GM21717 (cell line): Measurements from ENCODE around the gene MAST3.
"Not testable (repeated sequence)": the region's sequence is repeated elsewhere in the genome, so short reads cannot be mapped to it uniquely, and the experiment has no call there.

Experiments used
- ATAC-seq: cut with Tn5 transposase; IDR thresholded peaks from one replicate; pipeline ENCODE4 v1.9.1; 2021; ENCODE audit warnings: mild to moderate bottlenecking, moderate library complexity; ENCODE audit not compliant: unreplicated experiment

The MAST3 gene

DNA sequence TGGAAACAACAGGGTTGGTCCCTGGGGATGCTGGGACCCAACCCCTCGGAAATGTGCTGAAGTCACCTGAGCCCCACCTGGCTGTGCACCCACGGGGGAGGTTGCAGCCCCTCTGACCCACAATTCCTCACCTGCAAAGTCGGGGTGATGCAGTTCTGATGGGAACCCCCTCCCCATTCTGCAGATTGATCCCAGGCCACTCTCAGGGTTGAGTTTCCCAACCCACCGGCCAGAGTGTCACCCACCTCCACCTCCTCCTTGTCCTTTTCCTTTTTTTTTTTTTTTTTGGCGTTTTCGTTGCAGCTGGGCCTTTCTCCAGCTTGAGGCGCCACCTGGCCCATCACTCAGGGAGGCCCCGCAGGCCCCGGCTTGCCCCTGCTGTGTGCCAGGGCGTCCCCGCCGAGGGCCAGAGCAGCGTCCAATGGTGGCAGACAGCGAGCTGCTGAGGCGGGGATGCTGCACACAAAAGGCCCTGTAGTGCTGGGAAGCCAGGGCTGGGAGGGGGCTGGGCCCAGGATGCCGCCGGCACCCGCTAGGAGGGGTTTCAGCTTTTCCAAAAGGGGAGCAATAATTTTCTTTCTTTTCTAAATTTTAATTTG is 60.0 kb downstream of the MAST3 start:
- ATAC-seq: no peak

DNA sequence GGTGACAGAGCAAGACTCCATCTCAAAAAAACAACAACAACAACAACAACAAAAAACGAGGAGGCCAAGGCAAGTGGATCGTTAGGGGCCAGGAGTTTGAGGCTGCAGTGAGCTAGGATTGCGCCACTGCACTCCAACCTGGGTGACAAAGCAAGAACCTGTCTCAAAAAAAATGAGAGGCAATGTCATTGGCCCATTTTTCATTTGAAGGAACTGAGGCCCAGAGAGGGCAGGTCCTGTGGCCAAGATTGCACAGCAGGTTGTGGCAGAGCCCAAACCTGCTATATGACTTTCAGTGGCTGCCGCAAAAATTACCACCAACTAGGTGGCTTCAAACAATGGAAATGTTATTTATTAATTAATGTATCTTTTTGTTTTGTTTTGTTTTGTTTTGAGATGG is 60.9 kb downstream of the MAST3 start:
- ATAC-seq: no peak

DNA sequence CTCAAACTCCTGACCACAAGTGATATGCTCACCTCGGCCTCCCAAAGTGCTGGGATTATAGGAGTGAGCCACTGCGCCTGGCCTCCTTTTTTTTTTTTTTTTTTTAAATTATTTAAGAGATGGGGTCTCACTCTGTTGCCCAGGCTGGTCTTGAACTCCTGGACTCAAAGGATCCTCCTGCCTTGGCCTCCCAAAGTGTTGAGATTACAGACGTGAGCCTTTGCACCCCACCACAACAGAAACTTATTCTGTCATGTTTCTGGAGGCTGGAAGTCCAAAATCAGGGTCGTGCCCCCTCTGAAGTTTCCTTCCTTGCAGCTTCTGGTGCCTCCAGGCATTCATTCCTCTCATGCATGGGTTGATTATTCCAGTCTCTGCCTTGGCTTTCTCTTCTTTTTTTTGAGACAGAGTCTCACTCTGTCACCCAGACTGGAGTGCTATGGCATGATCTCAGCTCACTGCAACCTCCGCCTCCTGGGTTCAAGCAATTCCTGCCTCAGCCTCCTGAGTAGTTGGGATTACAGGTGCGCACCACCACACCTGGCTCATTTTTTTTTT is 61.6 kb downstream of the MAST3 start:
- ATAC-seq: not testable (repeated sequence)

DNA sequence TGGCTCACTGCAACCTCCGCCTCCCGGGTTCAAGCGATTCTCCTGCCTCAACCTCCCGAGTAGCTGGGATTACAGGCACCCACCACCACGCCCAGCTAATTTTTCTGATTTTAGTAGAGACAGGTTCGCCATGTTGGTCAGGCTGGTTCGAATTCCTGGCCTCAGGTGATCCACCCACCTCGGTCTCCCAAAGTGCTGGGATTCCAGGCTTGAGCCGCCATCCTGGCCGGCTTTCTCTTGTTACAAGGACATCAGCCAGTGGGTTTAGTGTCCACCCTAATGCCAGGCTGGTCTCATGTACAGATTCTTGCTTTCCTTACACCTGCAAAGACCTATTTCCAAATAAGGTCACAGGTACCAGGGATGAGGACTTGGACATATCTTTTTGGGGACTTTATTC is 62.2 kb downstream of the MAST3 start:
- ATAC-seq: no peak

DNA sequence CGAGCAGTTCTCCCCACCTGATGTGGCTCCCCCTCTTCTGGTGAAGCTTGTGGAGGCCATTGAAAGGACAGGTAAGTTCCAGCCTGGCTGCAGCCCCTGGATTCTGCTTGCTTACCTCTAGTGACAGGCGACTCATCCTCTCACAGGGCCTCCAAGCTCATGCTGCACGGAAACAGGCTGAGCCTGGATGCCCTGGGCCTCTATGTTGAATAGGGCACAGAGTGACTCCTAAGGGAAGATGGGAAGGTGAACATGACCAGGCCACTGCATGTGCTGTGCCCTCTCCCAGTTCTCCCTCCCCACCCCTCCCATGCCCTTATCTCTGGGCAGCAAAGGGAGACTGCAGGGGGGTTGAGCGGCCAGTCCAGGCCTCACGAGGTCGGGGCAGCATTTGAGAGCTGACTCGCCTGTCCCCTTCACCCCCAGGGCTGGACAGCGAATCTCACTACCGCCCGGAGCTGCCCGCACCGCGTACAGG is 63.0 kb downstream of the MAST3 start:
- ATAC-seq: no peak

DNA sequence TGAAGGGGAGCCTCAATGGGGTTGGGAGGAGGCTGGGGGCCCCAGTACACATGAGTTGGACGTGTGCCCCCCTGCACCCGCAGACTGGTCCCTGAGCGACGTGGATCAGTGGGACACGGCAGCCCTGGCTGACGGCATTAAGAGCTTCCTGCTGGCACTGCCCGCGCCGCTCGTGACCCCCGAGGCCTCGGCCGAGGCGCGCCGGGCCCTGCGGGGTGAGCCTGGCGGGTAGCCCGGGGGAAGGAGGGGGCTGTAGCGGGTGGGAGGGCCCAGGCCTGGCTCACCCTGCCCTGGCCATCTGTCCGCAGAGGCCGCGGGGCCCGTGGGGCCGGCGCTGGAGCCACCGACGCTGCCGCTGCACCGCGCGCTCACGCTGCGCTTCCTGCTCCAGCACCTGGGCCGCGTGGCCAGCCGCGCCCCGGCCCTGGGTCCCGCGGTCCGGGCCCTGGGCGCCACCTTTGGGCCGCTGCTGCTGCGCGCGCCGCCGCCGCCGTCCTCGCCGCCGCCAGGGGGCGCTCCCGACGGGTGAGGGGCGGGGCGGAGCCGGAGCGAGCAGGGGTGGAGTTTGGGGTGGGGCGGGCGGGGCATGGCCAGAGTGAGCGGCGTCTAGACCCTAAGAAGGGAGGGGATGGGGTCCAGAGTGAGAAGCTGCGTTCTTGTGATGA is 63.5 kb downstream of the MAST3 start:
- ATAC-seq: no peak

DNA sequence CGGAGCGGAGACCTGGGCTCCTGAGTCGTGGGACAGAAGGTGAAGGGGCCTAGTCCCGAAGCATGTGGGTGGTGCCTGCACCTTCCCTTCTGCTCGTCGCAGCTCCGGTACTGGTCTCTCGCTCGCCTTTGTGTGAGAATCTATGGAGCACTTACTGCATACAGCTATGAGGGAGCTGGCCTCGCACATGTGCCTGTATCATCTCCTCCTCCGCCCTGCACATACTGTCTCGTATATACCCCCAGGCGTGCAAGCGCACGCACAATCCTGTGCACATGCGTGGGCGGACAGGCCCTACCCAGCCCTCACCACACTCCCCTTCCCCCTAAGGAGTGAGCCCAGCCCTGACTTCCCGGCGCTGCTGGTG is 64.0 kb downstream of the MAST3 start:
- ATAC-seq: no peak

DNA sequence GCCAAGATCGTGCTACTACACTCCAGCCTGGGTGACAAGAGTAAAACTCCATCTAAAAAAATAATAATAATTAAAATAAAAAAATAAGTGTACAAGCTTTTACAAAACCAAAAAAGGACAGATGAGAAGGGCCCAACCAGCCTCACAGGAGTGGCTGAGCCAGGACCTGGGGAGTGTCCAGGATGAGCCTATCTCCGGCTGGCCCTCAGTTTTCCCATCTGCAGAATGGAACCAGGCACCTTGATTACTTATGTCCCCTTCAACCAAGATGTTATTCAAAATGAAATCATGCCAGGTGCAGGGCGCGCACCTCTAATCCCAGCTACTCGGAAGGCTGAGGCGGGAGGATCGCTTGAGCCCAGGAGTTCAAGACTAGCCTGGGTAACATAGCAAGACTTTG is 66.5 kb downstream of the MAST3 start:
- ATAC-seq: no peak

DNA sequence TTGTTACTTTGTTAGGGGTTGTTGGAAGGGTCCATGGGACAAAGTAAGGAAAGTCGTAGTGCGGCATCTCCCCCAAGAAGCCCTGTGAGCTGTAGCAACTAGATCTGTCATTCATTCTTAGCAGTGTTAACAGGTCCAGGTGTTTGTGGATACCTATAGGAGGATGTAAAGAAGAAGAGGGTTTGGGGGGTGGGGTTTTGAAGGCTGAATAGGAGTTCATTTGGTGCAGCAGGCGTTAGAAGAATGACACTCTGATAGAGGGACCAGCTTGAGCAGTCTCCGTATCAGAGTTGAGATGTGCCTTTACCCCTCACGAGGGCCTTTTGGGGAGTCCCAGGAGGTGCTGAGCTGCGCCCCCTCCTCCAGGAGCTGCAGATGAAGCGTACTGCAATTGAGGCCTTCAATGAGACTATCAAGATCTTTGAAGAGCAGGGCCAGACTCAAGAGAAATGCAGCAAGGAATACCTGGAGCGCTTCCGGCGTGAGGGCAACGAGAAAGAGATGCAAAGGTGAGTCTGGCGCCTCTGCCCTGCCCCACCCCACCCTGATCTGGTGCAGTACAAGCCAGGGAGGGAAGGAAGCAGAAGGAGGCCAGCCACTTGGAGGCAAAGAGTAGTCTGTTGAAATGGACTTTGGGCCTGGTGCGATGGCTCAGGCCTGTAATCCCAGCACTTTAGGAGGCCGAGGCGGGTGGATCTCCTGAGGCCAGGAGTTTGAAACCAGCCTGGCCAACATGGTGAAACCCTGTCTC is 68.4 kb downstream of the MAST3 start:
- no peak for ATAC-seq

DNA sequence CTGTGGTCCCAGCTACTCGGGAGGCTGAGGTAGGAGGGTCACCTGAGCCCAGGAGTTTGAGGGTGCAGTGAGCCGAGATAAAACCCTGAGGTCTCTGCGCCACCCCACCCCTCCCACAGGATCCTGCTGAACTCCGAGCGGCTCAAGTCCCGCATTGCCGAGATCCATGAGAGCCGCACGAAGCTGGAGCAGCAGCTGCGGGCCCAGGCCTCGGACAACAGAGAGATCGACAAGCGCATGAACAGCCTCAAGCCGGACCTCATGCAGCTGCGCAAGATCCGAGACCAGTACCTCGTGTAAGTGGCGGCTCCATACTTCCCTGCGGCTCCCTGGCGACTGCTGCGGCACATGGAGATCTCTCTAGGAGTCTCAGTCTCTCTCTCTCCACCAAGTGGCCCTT is 69.4 kb downstream of the MAST3 start:
- ATAC-seq: no peak

DNA sequence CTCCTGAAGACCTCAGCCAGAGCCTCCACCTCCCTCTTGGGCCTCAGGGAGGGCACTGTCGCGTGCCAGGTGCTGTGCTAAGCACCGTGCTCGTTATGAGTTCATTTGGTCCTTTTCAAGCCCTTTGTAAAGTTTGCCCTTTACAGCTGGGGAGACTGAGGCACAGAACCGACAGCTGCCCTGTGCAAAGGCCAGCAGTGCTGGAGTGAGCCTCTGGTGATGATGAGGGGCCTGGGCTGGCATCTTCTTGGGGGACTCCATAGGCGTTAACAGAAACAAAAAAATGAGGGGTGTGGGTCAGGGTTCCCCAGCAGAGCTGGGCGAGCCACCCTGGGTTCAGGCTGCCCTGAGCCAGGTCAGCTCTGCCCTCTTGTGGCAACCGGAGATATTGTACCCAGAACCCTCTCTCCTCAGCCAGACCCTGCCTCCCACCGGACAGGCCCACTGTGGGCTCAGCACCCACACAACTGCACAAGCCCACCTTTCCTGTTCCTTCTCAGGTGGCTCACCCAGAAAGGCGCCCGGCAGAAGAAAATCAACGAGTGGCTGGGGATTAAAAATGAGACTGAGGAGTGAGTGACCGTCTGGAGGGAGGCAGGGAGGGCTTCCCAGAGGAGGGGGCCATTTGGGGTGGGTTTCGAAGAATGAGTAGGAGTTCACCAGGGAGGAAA is 70.5 kb downstream of the MAST3 start:
- ATAC-seq: no peak

DNA sequence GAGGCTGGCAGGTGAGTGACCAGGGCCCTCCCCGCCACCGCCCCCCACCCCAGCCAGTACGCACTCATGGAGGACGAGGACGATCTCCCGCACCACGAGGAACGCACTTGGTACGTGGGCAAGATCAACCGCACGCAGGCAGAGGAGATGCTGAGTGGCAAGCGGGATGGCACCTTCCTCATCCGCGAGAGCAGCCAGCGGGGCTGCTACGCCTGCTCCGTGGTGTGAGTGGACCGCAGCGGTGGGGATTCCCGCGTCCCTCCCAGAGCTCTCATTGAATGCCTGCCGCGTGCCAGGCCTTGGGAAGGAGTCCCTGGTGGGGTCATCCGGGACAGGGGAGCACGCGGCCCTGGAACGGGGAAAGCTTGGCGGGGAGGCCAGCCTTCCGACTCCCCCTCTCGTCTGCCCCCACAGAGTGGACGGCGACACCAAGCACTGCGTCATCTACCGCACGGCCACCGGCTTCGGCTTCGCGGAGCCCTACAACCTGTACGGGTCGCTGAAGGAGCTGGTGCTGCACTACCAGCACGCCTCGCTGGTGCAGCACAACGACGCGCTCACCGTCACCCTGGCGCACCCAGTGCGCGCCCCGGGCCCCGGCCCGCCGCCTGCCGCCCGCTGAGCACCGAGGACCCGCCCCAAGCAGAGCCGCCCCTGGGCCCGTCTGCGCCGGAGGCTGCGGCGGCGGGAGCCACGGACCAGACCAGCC is 71.2 kb downstream of the MAST3 start:
- no peak for ATAC-seq

DNA sequence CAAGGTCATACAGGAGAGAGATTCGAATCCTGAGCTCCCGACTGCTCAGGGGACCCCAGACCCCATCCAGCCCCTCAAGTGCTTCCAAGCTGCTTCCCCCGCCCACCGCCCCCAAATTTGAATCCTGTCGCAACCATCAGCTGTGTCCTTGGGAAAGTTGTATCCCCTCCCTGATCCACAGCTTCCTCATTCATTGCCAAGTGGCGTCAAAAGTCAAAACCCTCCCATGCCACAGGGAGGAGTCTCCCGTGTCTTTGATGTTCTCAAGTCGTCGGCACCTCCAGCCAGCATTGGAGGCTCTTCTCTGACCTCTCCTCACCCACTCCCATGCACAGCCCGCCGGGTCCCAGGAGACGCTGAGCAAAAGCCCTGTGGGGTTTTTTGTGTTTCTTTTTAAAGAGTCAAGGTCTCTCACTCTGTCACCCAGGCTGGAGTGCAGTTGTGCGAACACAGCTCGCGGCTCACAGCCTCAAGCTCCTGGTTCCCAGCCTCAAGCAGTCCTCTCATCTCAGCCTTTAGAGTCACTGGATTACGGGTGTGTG is 73.2 kb downstream of the MAST3 start:
- no peak for ATAC-seq

DNA sequence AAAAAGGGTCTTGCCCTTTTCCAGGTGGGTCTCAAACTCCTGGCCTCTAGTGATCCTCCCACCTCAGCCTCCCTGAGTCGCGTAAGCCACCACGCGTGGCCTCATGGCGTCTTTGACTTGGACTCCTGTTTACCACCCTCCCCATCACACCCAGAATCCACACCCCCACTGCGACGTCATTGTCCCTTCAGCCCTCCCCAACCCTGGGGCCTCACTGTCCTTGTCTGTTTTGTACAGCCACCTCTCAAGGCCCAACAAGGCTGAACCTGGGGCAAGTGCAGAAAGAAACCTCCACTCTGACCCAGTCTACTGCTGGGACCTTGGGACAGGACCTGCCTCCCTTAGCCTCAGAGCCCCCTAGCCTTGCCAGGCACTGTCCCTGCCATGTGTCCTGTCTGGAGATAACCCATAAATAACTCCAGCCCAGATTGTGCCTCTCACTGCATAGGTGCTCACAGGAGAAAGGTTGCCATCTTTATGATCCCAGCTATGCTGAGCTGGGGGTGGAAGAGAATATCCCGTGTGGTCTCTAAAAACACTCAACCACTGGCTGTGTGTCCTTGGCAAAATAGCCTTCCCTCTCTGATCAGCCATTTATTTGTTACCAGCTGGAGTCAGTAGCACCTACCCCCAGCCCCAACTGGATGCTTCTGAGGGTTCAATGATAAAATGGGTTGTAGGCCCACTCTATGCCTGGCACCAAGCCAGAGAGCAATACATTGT is 74.2 kb downstream of the MAST3 start:
- no peak for ATAC-seq

DNA sequence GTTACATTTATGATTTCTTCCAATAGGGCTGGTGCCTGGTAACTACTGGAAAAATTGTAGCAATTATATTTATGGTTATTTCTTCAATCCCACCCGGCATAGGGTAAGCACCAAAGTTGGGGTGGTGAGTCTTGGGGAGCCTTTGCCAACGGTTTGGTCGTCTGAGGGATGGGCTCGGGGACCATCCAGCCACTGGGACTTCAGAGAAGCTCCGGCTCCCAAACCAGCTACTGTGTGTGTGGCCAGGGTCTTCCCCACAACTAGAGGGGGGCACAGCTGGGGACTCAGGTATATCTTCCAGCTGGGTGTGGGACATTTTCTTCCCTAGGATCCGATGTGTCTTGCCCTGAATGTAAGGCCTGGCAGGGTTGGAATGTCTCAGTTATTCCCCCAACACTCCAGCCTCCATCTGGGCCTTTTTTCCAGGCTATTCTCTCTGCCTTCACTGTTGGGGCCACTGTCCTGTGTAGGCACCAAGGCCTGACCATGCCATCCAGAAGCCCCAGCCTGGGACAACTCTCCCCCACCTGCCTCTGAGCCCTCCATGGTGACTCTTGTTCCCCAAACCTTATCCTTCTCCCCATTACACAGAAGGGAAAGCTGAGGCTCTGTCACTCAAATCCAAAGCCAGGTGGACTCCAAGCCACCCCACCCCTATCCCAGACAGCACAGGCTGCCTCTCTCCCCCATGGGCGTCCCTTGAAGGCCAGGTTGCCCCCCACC is 74.9 kb downstream of the MAST3 start:
- no peak for ATAC-seq

DNA sequence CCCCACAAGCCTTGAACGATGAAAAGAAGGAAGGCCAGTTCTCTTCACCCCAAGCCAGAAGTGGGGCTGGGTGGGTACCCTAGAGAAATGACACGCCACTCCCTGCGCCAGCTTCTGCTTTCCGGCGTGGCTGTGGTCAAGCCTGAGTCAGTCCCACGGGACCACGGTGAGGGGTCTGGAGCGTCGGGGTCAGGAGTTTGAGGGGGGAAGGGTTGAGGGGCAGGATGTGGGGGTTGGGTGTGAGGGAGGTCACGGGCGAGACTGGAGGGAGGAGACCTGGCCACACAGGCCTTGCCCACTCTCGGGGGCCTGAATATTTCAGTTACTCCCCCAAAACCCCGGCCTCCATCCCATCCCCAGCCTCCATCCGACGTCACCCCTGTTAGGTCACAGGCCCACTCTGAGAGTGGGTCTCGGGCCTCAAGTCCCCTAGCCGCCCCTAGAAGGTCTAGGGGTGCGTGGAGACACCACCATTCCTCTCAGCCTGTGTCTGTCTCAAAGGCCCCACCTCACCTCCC is 75.5 kb downstream of the MAST3 start:
- ATAC-seq: peak; percentile 21

DNA sequence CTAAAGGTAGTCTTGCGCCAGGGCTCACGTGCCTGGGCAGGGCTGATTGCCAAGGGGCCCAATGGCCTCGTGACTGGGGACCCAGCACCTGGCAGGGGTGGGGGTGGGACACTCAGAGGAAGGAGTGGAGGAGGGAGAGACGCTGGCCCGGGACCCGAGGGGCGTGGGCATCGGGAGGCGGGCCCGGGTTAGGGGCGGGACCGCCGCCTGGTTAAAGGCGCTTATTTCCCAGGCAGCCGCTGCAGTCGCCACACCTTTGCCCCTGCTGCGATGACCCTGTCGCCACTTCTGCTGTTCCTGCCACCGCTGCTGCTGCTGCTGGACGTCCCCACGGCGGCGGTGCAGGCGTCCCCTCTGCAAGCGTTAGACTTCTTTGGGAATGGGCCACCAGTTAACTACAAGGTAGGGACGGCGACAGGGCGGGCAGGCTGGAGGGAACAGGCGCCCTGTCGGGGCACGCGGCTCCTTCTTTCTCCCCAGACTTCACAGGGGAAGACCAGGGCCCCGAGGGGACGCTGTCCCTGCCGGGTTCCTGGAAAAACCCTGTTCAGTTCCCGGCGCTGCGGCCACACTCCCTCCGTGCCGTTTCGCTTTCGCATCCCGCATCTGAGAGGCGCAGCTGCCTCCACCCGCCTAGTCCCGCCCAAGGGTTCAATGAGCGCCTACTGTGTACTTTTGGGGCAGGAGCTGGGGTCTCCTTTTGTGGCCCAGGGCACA is 76.2 kb downstream of the MAST3 start, which contains the start of gene IFI30:
Gene IFI30, plus strand, starts transcription at position 242 of the 717 bp plus-strand sequence. Its CDS starts 29 bp downstream, at position 271.
- peak; percentile 44 for ATAC-seq

DNA sequence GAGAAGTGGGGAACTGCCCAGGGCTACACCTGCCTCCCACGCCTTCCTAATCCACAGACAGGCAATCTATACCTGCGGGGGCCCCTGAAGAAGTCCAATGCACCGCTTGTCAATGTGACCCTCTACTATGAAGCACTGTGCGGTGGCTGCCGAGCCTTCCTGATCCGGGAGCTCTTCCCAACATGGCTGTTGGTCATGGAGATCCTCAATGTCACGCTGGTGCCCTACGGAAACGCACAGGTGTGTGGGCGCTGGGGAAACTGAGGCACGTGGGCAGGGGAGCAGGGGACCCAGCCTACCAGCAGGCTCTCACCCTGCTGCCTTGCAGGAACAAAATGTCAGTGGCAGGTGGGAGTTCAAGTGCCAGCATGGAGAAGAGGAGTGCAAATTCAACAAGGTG is 77.4 kb downstream of the MAST3 start:
- no peak for ATAC-seq
